Measurements from ENCODE around the gene SRD5A1.

SRD5A1 gene

DNA sequence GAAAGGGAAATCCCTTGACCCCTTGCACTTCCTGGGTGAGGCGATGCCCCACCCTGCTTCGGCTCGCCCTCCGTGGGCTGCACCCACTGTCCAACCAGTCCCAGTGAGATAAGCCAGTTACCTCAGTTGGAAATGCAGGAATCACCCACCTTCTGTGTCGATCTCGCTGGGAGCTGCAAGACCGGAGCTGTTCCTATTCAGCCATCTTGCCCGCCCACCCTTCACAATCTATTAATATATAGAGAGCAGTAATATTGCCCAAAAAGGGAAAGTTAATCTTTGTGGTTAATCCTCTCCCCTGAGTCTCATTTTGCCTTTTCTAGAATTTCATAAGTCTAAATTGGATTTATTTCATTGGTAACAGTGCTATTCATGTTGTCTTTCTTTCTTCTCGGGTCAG is 16.4 kb downstream of the SRD5A1 start:
- H3K4me3 ChIP-seq (ENCODE audit: low read depth, low read length) = no peak overlapping the region
- DNase-seq (ENCODE audit: low read depth) = no peak
- TF ChIP-seq, protein P1, sequence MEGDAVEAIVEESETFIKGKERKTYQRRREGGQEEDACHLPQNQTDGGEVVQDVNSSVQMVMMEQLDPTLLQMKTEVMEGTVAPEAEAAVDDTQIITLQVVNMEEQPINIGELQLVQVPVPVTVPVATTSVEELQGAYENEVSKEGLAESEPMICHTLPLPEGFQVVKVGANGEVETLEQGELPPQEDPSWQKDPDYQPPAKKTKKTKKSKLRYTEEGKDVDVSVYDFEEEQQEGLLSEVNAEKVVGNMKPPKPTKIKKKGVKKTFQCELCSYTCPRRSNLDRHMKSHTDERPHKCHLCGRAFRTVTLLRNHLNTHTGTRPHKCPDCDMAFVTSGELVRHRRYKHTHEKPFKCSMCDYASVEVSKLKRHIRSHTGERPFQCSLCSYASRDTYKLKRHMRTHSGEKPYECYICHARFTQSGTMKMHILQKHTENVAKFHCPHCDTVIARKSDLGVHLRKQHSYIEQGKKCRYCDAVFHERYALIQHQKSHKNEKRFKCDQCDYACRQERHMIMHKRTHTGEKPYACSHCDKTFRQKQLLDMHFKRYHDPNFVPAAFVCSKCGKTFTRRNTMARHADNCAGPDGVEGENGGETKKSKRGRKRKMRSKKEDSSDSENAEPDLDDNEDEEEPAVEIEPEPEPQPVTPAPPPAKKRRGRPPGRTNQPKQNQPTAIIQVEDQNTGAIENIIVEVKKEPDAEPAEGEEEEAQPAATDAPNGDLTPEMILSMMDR (IDR thresholded peaks at IDR 0.05; ENCODE audit: control insufficient read depth, extremely low read depth, insufficient read depth) = no peak

DNA sequence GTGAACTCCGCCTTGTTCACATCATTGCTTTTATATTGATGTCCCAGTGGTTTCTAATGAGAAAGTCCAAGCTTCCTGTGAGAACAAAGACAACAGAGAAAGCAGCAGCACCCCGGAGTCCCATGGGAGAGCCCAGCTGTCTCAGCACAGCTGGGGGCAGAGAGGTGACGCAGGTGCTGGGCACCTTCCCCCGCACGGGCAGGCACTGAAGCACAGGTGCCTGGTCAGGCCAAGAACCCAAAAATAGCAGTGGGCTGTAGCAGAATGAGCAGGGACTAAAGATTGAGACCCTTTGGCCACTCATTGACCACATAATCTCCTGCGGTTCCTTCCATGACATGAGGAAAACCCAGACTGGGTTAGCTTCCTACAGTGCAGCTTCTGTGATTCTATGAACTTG is 18.8 kb downstream of the SRD5A1 start:
- no peak for DNase-seq (ENCODE audit: low read depth)
- TF ChIP-seq, protein P1 (IDR thresholded peaks at IDR 0.05; ENCODE audit: control insufficient read depth, extremely low read depth, insufficient read depth) = no peak
- no peak overlapping the region for H3K4me3 ChIP-seq (ENCODE audit: low read depth, low read length)

DNA sequence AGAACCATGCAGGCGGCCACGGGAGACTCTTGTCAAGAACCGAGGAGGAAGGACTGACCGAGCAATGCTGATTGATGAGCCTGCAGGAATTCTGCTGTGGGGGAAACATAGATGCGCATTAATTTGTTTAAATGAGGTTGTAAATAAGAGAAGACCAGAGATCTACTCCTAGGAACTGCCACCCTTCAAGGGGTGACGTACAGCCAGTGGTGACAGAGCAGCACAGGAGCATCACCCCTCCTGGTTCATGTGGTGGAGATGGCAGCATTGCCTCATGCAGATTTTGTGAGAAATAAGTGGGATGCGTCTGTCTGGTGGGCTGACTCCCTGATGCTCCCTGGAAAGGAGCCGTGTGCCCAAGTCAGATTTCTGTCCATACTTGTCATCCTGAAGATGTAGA is 22.2 kb downstream of the SRD5A1 start:
- DNase-seq (ENCODE audit: low read depth) = no peak
- TF ChIP-seq, protein P1 (IDR thresholded peaks at IDR 0.05; ENCODE audit: control insufficient read depth, extremely low read depth, insufficient read depth) = no peak

DNA sequence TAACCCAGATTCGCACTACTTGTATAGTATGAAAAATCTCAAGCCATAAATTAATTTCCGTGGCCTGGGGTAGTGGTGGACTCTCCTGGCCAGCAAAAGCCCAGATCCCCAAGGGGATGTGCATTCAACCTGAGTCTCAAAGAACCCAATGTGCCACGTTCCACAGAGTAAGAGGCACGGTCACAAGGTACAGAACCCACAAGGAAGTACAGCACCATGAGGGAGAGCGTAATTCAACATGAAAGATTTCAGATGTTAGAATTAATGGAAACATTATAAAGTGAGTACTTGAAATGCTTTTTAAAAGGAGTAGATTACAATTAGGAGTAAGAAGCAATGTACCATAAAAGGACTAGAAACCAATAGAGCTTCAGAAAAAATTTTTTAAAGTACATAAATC is 23.4 kb downstream of the SRD5A1 start:
- DNase-seq (ENCODE audit: low read depth) = no peak
- TF ChIP-seq, protein P1 (IDR thresholded peaks at IDR 0.05; ENCODE audit: control insufficient read depth, extremely low read depth, insufficient read depth) = no peak
- H3K4me3 ChIP-seq (ENCODE audit: low read depth, low read length) = no peak overlapping the region

More for the DNA sequence above, 22.2 kb downstream of the SRD5A1 start:
- H3K4me3 ChIP-seq (ENCODE audit: low read depth, low read length) = no peak overlapping the region

DNA sequence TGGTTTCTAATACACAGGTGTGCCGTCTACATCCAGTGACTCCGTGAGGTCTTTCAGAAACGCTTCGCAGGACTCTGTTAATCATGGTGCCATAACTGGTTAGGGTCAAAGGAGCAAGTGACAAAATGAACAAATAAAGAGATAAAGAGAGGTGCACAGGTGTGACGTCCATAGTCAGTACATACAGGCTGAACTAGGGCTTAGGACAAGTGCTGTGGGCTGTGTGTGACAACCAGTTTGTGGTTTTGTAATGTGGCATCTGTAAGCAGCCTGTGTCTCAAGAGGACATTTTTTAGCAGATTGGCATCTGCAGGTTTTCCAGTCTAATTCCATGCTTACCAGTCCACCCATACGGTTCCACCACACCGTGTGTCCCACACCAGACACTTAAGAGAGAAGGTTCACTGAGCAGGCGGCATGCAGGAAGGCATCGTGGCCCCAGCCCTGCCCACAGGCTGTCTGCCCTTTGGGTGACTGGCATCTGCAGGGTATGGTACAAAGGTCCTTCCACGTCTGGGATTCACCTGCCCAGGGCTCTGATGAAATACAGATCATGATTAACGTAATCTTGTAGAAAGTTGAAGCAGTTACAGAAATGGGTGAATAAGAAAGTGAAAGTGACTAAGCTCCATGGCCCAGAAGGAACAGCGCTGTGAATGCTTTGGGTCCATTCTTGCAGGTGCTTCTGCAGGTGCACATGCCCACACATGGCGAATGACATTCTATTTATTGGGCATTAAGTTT is 26.9 kb downstream of the SRD5A1 start:
- DNase-seq (ENCODE audit: low read depth) = no peak
- H3K4me3 ChIP-seq (ENCODE audit: low read depth, low read length) = no peak overlapping the region
- TF ChIP-seq, protein P1 (IDR thresholded peaks at IDR 0.05; ENCODE audit: control insufficient read depth, extremely low read depth, insufficient read depth) = no peak

DNA sequence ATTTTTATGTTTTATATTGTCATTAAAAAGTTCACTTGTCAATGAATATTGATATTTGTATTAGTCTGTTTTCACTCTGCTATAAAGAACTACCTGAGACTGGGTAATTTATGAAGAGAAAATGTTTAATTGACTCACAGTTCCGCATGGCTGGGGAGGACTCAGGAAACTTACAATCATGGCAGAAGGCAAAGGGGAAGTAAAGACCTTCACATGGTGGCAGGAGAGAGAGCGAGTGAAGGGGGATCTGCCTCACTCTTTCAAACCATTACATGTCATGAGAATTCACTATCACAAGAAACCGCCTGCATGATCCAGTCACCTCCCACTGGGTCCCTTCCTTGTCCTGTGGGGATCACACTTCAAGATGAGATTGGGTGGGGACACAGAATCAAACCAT is 27.4 kb downstream of the SRD5A1 start:
- no peak for DNase-seq (ENCODE audit: low read depth)
- TF ChIP-seq, protein P1 (IDR thresholded peaks at IDR 0.05; ENCODE audit: control insufficient read depth, extremely low read depth, insufficient read depth) = no peak
- H3K4me3 ChIP-seq (ENCODE audit: low read depth, low read length) = no peak overlapping the region

DNA sequence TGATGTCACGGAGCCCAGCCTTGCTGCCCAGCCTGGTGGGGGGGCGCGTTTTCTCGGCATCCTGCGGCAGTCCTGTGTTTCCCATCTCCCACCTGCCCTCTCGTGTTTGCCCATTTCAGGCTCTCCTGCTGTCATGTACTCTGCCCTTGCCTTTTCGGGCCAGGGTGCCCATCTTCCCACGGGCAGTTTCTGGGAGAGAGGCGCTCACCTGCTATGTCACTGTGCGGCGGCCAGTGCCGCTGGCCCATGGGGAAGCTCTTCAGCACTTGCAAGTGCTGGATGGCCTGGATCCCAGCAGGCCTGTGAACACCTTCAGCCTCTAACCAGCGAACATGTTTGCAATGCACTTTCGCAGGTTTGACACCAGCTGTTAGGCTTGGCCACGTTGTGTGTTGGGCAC is 33.5 kb downstream of the SRD5A1 start:
- no peak overlapping the region for H3K4me3 ChIP-seq (ENCODE audit: low read depth, low read length)
- no peak for DNase-seq (ENCODE audit: low read depth)
- TF ChIP-seq, protein P1 (IDR thresholded peaks at IDR 0.05; ENCODE audit: control insufficient read depth, extremely low read depth, insufficient read depth) = no peak
